ENCODE results near the gene RILPL1.
"Not testable (repeated sequence)": the region's sequence is repeated elsewhere in the genome, so short reads cannot be mapped to it uniquely, and the experiment has no call there.

RILPL1 gene

DNA sequence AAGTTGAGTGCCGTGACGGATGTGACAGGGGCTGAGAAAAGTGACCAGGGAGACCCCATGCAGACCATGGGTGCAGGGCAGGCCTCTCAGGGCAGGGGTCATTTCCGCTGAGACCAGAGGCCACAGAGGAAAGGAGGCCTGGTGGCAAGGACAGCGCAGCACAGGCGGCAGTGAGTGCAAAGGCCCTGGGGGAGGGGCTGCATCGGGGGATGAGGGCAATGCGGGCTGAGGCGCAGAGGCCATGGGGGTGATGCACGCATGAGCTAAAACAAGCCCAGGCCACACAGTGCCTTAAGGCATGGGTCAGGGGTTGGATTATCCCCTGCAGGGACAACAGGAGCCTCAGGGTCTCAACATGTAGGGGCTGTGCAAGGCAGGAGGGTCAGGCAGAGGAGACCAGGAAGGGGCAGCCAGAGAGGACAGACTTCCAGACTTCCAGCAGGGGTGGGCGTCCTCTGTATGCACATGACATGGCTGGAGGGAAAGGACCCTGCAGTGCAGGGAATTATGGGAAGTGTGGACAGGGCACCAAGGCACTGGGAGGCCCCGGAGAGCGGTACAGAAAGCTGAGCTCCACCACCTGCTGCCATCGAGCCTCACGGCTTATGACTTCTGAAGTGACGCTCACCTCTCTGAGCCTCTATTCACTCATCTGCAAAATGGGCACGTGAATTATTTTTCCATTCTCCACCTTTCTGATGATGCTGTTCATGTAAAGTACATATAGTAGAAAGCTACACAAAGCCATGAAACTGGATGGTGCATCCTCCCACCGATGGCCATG is 27.3 kb downstream of the RILPL1 start:
- TF ChIP-seq, protein P1, sequence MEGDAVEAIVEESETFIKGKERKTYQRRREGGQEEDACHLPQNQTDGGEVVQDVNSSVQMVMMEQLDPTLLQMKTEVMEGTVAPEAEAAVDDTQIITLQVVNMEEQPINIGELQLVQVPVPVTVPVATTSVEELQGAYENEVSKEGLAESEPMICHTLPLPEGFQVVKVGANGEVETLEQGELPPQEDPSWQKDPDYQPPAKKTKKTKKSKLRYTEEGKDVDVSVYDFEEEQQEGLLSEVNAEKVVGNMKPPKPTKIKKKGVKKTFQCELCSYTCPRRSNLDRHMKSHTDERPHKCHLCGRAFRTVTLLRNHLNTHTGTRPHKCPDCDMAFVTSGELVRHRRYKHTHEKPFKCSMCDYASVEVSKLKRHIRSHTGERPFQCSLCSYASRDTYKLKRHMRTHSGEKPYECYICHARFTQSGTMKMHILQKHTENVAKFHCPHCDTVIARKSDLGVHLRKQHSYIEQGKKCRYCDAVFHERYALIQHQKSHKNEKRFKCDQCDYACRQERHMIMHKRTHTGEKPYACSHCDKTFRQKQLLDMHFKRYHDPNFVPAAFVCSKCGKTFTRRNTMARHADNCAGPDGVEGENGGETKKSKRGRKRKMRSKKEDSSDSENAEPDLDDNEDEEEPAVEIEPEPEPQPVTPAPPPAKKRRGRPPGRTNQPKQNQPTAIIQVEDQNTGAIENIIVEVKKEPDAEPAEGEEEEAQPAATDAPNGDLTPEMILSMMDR (IDR thresholded peaks at IDR 0.05; ENCODE audit: insufficient read depth, missing control alignments), result no peak
- FAIRE-seq, result no peak
- no peak for DNase-seq (ENCODE audit: insufficient read length, low spot score)

DNA sequence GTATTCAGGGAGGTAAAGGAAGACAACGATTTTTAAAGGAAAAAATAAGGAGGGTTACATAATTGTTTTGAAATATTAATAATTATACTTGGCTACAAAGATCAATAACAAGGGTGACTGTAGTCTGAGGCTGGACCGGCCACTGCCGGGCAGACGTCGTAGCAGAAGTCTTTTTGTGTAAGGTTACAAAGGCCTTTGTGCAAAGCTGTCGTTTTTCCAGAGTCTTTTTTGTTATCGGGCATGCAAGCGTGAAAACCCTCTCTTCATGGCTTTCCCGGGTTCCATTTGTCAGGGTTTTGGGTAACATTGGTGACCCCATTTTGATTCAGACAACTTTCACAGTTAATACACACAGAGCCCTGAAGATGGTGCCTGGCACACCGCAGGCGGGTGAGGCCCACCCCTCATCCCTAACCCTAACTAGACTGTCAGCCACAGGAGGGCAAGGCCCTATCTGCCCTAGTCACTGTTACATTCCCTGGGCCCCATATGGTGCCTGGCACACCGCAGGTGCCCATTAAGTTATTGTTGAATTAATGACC is 31.3 kb downstream of the RILPL1 start:
- DNase-seq (ENCODE audit: insufficient read length, low spot score) (no peak), FAIRE-seq (no peak)
- TF ChIP-seq, protein P1 (IDR thresholded peaks at IDR 0.05; ENCODE audit: insufficient read depth, missing control alignments), result no peak

DNA sequence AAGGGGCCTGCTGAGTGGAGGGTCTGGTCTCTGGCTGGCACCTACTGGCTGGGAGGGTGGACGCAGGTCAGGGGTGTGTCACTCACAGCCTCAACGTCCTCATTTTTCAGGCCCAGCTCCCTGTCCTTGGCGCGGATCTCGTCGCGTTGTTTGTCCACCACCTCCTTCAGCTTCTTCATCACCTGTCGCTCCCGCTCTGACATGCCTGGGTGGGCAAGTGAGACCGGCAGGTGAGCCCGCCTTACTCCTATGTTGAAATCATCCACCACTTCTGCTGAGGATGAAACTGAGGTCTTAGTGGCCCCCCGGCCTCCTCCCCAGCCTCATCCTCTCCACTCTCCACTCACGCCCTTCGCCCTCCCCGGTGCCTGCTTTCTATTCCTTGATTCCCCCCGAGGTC is 34.2 kb downstream of the RILPL1 start:
- TF ChIP-seq, protein P1 (IDR thresholded peaks at IDR 0.05; ENCODE audit: insufficient read depth, missing control alignments), result no peak
- DNase-seq (ENCODE audit: insufficient read length, low spot score) (no peak), FAIRE-seq (no peak)

DNA sequence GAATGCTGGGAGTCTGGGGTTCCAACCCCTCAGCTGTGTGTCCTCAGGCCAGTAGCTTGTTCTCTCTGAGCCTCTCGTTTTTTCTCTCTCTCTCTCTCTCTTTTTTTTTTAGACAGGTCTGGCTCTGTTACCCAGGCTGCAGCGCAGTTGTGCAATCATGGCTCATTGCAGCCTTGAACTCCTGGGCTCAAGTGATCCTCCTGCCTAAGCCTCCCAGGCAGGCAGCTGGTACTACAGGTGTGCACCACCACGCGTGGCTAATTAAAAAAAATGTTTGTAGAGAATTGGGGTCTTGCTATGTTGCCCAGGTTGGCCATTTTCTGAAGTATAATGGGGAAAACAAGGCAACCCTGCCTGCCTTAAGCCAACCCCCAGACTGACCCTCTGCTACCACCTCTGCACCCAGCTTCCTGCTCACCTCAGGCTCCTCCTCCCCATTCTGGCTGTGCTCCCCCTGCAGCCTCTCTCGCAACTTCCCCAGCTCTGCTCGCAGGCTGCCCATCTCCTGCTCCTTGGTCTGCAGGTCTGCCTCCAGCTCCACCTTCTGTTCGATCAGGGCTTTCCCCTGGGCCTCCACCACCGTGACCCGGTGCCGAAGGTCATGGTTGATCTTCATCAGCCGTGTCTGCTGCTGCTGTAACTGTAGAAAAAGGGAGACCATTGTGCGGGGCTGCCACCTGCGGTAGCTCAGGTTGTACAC is 35.2 kb downstream of the RILPL1 start:
- FAIRE-seq, result no peak
- TF ChIP-seq, protein P1 (IDR thresholded peaks at IDR 0.05; ENCODE audit: insufficient read depth, missing control alignments), result no peak
- DNase-seq (ENCODE audit: insufficient read length, low spot score), result no peak

DNA sequence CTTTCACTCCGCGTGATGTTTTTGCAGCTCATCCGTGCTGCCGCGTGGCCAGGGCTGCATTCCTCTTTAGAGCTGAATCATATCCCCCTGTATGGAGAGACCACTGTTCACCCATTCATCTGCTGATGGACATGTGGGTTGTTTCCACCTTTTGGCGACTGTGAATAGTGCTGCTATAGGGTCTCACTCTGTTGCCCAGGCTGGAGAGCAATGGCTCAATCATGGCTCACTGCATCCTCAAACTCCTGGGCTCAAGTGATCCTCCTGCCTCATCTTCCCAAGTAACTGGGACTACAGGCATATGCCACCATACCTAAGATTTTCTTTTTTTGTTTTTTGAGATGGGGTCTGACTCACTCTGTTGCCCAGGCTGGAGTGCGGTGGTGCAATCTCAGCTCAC is 36.5 kb downstream of the RILPL1 start:
- FAIRE-seq (no peak), DNase-seq (ENCODE audit: insufficient read length, low spot score) (no peak)
- TF ChIP-seq, protein P1 (IDR thresholded peaks at IDR 0.05; ENCODE audit: insufficient read depth, missing control alignments), result no peak

DNA sequence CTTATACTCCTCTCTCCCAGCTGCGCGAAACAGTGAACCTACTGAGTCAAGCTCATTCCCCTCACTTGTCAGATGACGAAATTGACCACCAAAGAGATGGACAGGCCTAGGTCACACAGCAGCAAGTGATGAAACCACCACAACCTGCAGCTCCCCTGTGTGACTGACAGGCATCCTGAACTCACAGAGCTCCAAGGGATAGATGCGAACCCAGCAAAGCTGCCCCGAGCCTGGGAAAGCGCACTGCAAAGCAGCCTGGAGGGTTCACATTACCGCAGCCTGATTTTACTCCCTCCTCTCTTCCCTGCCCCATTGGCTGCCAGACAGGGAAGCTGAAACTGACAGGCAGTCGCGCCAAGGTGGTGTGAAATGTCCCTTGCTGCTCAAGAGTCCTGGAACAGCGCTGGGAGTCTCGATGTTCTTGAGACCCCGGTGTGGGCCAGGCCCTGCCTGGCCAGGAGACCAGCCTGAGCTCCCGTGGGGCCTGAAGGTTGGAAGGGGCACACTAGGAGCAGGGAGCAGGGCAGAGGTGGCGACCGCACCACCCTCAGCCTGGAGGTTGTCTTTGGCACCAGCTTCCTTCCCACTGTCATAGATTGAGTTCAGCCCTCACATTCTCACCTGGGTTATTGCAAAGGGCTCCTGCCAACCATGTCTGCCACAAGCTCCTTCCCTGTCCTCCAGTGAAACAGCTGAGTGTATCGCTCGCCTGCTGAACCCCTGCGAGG is 39.2 kb downstream of the RILPL1 start:
- DNase-seq (ENCODE audit: insufficient read length, low spot score) (no peak), FAIRE-seq (no peak)
- TF ChIP-seq, protein P1 (IDR thresholded peaks at IDR 0.05; ENCODE audit: insufficient read depth, missing control alignments), result no peak

DNA sequence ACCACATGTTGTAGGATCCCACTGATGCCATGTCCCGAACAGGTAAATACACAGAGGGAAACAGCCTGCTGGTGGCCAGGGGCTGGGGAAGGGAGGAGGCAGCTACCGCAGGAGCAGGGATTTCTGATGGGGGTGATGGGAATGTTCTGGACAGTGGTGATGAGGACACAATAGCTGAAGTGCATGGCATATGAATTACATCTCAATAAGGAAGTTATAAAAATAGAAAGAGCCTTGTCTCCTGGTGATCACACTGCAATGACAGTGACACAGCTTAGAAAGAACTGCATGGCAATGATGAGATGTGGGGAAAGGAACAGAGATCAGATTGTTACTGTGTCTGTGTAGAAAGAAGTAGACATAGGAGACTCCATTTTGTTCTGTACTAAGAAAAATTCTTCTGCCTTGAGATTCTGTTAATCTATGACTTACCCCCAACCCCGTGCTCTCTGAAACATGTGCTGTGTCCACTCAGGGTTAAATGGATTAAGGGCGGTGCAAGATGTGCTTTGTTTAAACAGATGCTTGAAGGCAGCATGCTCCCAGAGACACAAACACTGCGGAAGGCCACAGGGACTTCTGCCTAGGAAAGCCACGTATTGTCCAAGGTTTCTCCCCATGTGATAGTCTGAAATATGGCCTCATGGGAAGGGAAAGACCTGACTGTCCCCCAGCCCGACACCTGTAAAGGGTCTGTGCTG is 41.0 kb downstream of the RILPL1 start:
- FAIRE-seq; DNase-seq (ENCODE audit: insufficient read length, low spot score): not testable (repeated sequence)
